HG03108 (cell line): ENCODE measurements around the gene TBCEL.
"Not testable (repeated sequence)": the region's sequence is repeated elsewhere in the genome, so short reads cannot be mapped to it uniquely, and the experiment has no call there.

Experiments used
- ATAC-seq: cut with Tn5 transposase; IDR thresholded peaks from one replicate; pipeline ENCODE4 v1.9.1; 2021; ENCODE audit warnings: moderate library complexity; ENCODE audit not compliant: unreplicated experiment

TBCEL gene

DNA sequence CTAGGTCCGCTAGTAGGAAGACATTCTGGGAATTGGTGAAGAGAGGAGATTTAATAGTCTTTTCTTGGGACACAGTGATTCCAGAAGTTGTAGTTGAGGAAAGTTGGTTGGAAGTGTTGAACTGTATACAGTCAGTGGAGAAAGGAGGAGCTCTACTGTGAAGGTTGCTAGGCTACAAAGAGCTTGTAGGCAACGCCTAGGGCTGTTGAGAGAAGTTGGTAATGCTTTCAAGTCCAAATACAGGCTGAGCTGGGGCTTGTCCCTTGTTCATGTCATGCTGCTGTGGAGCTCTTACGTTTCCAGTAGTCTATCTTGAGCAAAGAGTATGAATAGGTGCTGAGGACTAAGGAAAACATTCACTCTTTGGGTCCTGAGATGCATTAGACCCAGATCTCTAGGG lies 1.1 kb downstream of the TBCEL start:
- no peak for ATAC-seq

- ATAC-seq = no peak
These were observed 5.3 kb downstream of the TBCEL start for GRCh38 chr11:121029153-121029552.

DNA sequence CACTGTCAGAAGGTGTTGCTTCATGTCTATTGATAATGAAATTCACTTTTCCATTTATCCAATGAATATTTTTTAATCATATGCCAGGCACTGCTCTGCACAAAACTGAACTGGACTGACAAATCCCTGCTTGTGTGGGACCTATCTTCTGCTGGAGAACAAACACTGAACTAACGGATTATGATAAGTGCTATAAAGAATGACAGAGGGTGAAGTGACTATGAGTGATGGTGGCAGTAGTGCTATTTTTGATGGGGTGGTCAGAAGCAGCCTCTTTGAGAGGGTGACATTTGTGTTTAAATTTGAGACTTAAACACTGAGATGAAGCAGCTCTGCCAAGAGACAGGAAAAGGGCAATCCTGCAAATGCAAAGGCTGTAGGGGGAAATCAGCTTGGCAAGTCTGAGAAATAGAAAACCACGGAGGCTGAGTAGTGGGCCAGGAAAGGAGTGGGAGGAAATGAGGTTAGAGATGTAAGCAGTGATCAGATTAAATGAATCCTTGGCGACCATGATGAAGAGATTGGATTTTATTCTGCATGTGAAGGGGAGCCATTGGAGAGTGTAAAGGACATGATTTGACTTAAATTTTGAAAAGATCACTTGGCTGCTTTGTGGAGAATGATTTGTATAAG lies 6.0 kb downstream of the TBCEL start:
- no peak for ATAC-seq

- no peak for ATAC-seq
These were observed 7.3 kb downstream of the TBCEL start for GRCh38 chr11:121031167-121031566.

- ATAC-seq = not testable (repeated sequence)
These were observed 7.7 kb downstream of the TBCEL start for GRCh38 chr11:121031648-121032047.

DNA sequence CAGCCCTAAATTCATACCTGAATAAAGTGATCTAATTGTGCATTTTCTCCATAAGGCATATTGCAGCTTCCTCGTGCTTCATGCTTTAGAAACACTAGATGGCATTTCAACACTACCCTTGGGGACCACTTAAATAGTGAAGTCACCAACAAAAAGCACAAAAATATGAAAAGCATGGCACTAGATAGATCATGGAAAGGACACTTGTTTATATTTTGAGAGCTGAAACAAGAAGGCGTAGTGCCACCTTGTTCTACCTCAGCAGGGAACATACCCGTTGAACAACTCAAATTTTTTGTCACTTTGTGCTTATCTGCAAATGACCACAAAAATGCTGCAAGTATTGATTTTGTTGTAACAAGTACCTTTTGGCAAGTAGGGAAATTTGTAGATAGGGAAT lies 8.6 kb downstream of the TBCEL start:
- ATAC-seq = no peak

- no peak for ATAC-seq
These were observed 9.7 kb downstream of the TBCEL start for GRCh38 chr11:121033635-121034034.

DNA sequence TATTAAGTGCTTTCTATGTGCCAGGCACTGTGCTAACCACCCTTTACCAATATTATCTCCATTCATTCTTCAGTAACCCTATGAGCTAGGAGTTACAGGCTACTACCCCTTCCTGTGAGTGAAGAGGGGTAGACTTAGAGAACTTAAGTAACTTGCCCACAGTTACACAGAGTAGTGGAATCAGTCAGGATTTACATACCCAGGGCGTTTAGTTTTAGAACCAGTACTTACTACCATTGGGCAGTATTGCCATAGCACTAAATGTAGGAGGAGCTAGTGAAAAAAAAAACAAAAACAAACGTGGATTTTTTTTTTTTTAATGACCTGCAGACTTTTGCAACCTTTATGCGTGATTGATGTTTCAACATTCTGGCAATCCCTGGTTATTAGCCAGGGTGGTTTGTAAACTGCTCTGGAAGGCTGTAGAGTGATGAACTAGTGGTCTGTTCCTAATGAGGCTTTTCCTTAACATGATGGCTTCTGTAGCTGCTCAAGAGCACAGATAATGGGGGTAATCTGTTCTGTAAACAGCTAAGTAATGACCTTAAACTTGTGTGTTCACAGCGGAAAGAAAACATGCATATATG lies 11.4 kb downstream of the TBCEL start:
- ATAC-seq = no peak

DNA sequence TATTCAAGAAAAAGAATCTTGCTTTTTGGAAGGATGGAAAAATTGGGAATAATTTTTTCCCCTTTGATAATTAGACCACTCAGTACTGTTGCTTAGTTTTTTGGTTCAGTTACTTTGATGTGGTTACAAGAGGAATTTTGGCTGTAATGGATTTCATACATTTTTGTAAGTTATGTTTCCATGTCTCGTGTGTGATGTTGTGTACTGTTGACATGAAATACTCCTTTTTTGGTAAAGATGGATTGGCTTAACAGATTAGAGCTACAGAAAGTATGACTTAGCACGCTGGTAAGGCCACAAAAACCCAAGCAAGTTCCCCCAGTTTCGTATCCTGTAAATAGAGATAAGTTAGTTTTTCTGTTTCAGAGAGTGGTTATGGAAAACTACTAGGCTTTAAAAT lies 11.9 kb downstream of the TBCEL start:
- ATAC-seq = no peak

DNA sequence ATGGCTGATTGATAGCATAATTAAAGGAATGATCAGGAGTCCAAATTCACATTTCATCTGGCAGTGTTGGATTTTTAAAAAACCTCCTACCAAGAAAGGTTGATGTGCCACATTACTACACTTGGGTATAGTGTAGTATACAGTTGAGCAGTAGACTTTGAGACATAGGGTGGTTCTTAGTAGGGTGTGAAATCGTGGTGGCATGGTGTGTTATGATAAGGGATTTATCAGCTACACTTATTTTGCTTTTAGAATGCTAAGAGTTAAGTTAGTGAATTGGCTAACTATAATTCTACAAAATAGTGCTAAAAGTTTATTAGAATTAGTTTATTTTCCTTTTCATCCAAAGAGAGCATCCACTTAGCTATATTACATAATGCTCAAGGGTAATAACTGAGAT lies 13.1 kb downstream of the TBCEL start:
- ATAC-seq = no peak

- ATAC-seq = no peak
These were observed 14.9 kb downstream of the TBCEL start for GRCh38 chr11:121038648-121039409.

GRCh38 chr11:121039971-121040613 lies 16.2 kb downstream of the TBCEL start:
- no peak for ATAC-seq

DNA sequence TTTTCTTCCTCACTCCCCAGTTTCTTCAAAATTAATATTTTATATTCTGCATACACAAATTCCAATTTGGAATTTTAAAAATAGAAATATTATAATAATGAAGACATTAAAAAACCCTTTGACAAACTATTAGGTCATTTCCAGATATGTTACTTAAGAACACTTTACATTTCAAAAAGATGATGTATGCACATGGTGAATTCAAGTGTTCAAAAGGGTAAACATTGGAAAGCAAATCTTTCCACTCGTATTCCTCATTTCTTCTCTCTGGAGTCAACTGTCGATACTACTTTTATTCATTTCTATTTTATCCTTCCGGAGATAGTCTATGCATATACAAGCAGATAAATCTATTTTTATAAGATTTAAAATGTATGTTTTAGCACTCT lies 16.7 kb downstream of the TBCEL start:
- no peak for ATAC-seq

DNA sequence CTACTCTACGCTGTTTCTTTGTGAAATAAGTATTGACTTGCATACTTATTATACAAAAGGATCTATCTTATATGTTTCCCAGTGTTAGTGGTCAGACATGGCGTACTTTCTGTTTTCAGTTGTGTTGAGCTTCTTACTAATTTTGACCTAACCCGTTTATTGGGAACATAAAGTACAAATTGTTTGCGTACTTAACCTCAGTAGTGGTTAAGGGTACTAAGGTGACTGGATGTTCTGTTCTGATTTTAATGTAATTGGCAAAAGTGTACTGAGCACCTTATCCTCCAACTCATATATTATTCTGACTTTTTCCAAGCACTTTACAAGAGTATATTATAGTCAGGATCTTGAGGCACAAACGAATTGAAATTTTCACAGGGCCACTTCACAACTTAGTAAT lies 17.2 kb downstream of the TBCEL start:
- ATAC-seq = no peak

DNA sequence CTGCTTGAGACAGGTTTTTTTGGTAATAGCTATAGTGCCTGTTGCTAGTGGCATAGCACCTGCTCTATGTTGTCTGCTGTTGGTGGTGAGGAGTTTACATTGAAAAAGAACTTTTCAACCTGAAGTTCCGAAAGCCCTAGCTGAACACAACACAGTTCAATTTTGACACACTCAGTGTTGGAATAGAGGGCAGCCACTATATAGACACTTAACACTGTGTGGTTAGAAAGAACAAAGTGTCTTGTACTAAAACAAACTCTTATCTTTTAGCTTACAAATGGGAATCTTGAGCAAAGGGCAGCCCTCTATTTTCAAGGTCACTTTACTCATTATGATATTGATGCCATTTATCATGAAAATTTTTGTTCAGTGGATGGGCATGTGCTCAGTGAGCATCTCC lies 18.4 kb downstream of the TBCEL start:
- no peak for ATAC-seq

DNA sequence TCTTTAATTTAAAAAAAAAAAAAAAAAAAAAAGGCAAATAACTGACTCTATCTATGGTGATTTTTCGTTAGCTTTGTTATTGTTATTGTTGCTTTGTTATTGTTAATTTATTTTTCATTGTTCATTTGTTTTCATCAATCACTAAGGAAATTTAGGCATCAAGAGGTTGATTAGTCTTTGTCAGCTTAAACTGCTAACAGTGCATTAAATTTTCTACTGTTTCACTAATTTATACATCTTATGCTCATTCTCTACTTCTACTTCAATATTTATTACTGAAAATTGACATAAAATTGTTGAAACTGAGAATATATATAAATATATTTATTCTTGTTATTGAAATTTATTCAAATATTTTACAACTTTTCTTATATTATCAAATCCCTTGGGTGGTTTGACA lies 24.0 kb downstream of the TBCEL start:
- ATAC-seq = no peak

GRCh38 chr11:121048464-121049233 lies 24.7 kb downstream of the TBCEL start:
- no peak for ATAC-seq

DNA sequence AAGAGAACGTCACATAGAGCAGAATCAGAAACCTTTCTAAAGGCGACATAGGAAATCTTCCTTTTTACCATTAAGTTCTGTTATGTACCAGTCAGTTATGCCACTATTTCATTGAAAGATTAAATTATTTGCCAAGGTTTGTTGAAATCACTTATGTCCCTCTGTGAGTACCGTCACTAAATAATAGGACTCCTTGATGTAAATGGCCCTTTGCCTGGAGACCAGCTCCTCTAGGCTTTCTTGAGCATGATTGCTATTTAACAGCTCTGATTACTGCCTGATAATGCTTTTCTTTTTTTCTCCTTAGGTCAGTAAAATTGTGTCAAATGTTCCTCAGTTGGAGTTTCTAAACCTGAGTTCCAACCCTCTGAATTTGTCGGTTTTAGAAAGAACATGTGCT lies 29.3 kb downstream of the TBCEL start:
- no peak for ATAC-seq

DNA sequence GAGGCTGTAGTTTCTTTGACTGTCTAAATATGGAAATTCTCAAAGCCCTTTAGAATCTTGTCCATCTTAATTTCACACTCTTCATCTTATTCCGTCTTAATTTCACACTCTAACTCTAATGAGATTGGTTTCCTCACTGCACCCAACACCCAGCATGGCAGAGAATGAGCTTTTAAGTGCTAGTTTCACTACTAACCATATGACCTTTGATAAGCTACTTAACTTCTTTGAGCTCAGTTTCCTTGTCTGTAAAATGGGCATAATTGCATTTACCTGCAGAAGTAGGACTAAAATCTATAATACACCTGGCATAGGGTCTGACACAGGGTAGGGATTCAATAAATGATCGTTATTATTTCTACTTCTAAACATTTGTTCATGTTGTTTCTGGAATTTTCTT lies 30.4 kb downstream of the TBCEL start:
- ATAC-seq = no peak

GRCh38 chr11:121055076-121055475 lies 31.2 kb downstream of the TBCEL start:
- ATAC-seq = no peak

DNA sequence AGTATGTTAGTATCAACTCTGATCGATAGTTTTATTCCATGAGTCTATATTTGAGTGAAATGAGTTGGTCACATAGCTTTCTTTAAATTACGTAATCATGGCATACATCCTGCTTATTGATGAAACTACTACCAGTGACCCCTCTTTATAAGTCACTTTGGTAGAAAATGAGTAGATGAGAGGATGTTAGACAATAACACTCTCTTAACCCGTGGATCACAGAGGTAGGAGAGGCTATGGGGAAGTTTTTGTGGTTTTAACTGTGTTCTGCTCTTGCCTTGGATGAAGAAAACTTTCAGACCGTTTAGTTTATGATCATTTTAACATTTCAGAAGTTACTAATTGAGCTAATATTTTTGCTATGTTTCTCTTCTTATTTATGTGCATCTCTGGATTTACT lies 34.0 kb downstream of the TBCEL start:
- ATAC-seq = no peak
